ENCODE results near the gene SVIL. TPM values are rescaled to one million over a fixed set of nuclear protein-coding genes. Genes with fewer than 3 reads are reported as not detected.
"Not testable (repeated sequence)": the region's sequence is repeated elsewhere in the genome, so short reads cannot be mapped to it uniquely, and the experiment has no call there.

The SVIL gene
- total and polyA plus RNA-seq, 2 donors (not counting 1 experiment from before 2014, with no cell fraction given) = 17.7 to 94.3 TPM

DNA sequence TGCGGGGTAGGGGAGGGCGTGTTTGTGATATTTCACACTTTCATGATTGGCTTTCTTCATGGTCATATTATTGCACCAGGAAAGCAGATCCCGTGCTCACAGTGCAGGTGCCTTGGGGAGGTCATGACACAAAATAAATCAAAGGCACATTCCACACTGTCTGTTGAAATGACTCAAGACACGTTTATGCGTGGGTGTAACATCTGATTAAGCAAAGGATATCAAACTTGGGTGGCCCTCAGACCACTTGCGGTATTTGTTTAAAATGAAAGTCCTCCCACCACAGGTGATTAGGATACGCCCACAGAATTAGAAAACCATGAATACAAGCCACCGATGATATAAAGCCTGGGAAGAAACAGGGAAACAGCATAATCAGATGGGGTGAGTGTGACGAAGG lies 51.1 kb downstream of the SVIL start:
- H3K4me2 ChIP-seq (ENCODE audit: extremely low read depth, insufficient read depth, low read length) = no peak overlapping the region

DNA sequence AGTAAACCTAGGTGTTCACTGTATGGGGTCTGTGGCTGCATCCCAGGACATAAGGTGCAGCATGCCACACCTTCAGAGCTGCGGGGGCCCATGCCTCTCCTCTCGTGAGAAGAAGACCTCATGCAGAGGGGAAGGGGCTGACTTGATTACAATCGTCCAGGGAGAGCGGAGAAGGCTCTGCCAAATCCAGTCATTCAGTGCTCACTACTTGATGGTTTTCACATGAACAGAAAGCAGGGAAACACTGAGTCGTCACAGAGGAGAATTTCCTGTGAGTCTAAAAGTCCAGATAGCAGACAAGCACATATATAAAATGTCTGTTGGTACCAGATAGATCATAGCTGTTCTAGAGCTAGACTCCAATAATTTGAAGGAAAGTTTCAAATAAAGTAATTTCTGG lies 52.0 kb downstream of the SVIL start:
- not testable (repeated sequence) for H2AFZ ChIP-seq (ENCODE audit: low read length); H3K4me3 ChIP-seq (replicated peaks in 1 of 4; ENCODE audit: control extremely low read depth in 1 of 4, insufficient read depth in 1 of 4, low read depth in 3 of 4, low read length in 4 of 4); H3K79me2 ChIP-seq (ENCODE audit: control insufficient read depth, insufficient read depth, low read length); H3K9ac ChIP-seq (ENCODE audit: insufficient read depth, low read length); H3K4me1 ChIP-seq (ENCODE audit: control insufficient read depth, extremely low read depth, insufficient read depth, low read length); H3K9me3 ChIP-seq (ENCODE audit: control insufficient read depth, insufficient read depth, low read depth, low read length); H3K36me3 ChIP-seq (ENCODE audit: control insufficient read depth, insufficient read depth, low read length); H3K27me3 ChIP-seq (ENCODE audit: control insufficient read depth, insufficient read depth, low read length); H4K20me1 ChIP-seq (ENCODE audit: control insufficient read depth, extremely low read depth, insufficient read depth, low read length)
- Histone ChIP-seq H3K27ac (ENCODE audit: insufficient read depth, low read length) (peak overlapping the region; percentile 5), H3K4me2 (ENCODE audit: extremely low read depth, insufficient read depth, low read length) (peak overlapping the region; percentile 23)
- peak; percentile 64 to 90 for DNase-seq (ENCODE audit: low read depth in 2 of 2)

More for the DNA sequence above, 51.1 kb downstream of the SVIL start:
- Histone ChIP-seq H3K9ac (ENCODE audit: insufficient read depth, low read length) (no peak overlapping the region), H3K79me2 (ENCODE audit: control insufficient read depth, insufficient read depth, low read length) (no peaks in the 10 kb centered on the region), H3K4me1 (ENCODE audit: control insufficient read depth, extremely low read depth, insufficient read depth, low read length) (no peaks in the 10 kb centered on the region), H3K4me3 (replicated peaks in 1 of 4; ENCODE audit: control extremely low read depth in 1 of 4, insufficient read depth in 1 of 4, low read depth in 3 of 4, low read length in 4 of 4) (no peak overlapping the region), H4K20me1 (ENCODE audit: control insufficient read depth, extremely low read depth, insufficient read depth, low read length) (no peaks in the 10 kb centered on the region), H3K27ac (ENCODE audit: insufficient read depth, low read length) (no peak overlapping the region), H2AFZ (ENCODE audit: low read length) (no peak overlapping the region), H3K9me3 (ENCODE audit: control insufficient read depth, insufficient read depth, low read depth, low read length) (no peaks in the 10 kb centered on the region), H3K36me3 (ENCODE audit: control insufficient read depth, insufficient read depth, low read length) (no peaks in the 10 kb centered on the region), H3K27me3 (ENCODE audit: control insufficient read depth, insufficient read depth, low read length) (no peaks in the 10 kb centered on the region)
- TF ChIP-seq EZH2 (IDR thresholded peaks at IDR 0.05; ENCODE audit: low read length, missing control alignments) = no peak
- TF ChIP-seq, protein P1, sequence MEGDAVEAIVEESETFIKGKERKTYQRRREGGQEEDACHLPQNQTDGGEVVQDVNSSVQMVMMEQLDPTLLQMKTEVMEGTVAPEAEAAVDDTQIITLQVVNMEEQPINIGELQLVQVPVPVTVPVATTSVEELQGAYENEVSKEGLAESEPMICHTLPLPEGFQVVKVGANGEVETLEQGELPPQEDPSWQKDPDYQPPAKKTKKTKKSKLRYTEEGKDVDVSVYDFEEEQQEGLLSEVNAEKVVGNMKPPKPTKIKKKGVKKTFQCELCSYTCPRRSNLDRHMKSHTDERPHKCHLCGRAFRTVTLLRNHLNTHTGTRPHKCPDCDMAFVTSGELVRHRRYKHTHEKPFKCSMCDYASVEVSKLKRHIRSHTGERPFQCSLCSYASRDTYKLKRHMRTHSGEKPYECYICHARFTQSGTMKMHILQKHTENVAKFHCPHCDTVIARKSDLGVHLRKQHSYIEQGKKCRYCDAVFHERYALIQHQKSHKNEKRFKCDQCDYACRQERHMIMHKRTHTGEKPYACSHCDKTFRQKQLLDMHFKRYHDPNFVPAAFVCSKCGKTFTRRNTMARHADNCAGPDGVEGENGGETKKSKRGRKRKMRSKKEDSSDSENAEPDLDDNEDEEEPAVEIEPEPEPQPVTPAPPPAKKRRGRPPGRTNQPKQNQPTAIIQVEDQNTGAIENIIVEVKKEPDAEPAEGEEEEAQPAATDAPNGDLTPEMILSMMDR (conservative IDR thresholded peaks at IDR 0.05 in 1 of 2, IDR thresholded peaks at IDR 0.05 in 1 of 2; ENCODE audit: low read depth in 1 of 2, low read length in 2 of 2) = no peak
- peak in 1 of 2 donors; percentile 88 for DNase-seq (ENCODE audit: low read depth in 2 of 2)

DNA sequence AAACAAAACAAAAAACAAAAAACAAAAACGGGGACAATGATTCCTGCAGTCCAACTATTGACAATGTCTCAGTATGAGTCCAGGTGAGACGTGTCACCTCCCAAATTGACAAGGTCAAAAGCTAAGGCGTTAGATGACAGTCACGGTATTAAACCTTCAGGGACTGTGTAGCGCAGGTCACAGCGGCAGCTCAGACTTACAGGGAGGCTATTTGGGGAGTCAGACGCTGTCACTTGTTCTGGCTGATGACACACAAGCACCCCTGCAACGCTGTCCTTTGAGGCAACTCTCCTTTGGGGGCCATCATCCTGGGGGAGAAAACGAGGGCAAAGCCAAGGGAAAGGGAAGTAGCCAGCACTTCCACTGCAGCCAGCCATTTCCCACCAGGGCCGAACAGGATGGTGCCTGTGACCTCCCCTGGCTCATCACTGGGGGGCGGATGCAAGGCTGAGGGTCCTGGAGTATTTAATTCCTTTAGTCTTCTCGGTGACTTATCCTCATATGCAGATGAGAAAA lies 55.3 kb downstream of the SVIL start:
- no peak for DNase-seq (ENCODE audit: low read depth in 2 of 2)
- no peak overlapping the region for H3K9ac ChIP-seq (ENCODE audit: insufficient read depth, low read length)
- H3K4me2 ChIP-seq (ENCODE audit: extremely low read depth, insufficient read depth, low read length) = no peak overlapping the region
- no peaks in the 10 kb centered on the region for H3K79me2 ChIP-seq (ENCODE audit: control insufficient read depth, insufficient read depth, low read length)
- H3K27ac ChIP-seq (ENCODE audit: insufficient read depth, low read length) = no peak overlapping the region
- no peaks in the 10 kb centered on the region for H3K27me3 ChIP-seq (ENCODE audit: control insufficient read depth, insufficient read depth, low read length)
- no peak overlapping the region for H2AFZ ChIP-seq (ENCODE audit: low read length)
- TF ChIP-seq EZH2 (IDR thresholded peaks at IDR 0.05; ENCODE audit: low read length, missing control alignments) = no peak
- TF ChIP-seq, protein P1 (conservative IDR thresholded peaks at IDR 0.05 in 1 of 2, IDR thresholded peaks at IDR 0.05 in 1 of 2; ENCODE audit: low read depth in 1 of 2, low read length in 2 of 2) = no peak
- no peaks in the 10 kb centered on the region for H3K4me1 ChIP-seq (ENCODE audit: control insufficient read depth, extremely low read depth, insufficient read depth, low read length)
- no peak overlapping the region for H3K4me3 ChIP-seq (replicated peaks in 1 of 4; ENCODE audit: control extremely low read depth in 1 of 4, insufficient read depth in 1 of 4, low read depth in 3 of 4, low read length in 4 of 4)
- no peaks in the 10 kb centered on the region for H4K20me1 ChIP-seq (ENCODE audit: control insufficient read depth, extremely low read depth, insufficient read depth, low read length)
- no peaks in the 10 kb centered on the region for H3K36me3 ChIP-seq (ENCODE audit: control insufficient read depth, insufficient read depth, low read length)
- H3K9me3 ChIP-seq (ENCODE audit: control insufficient read depth, insufficient read depth, low read depth, low read length) = no peaks in the 10 kb centered on the region

Measured in fibroblast of lung (primary cell).